Epithelial cell of esophagus (primary cell): ENCODE results near the gene LETM1.

Experiments used
- DNase-seq: peaks from one replicate; pipeline ENCODE4 v3.0.0; 2010; ENCODE audit warnings: low read depth
- H3K4me3 ChIP-seq: 2 replicates; pipeline ENCODE4 v1.5.1; 2011; ENCODE audit warnings: mild to moderate bottlenecking, low read length, control low read depth
- TF ChIP-seq, protein P1 (sequence below): IDR thresholded peaks from 2 replicates; pipeline ENCODE4 v1.5.1; 2011; ENCODE audit warnings: low read depth, mild to moderate bottlenecking, low read length, control low read depth, inconsistent platforms; ENCODE audit not compliant: insufficient read depth; ENCODE audit errors: missing control alignments

LETM1 gene

DNA sequence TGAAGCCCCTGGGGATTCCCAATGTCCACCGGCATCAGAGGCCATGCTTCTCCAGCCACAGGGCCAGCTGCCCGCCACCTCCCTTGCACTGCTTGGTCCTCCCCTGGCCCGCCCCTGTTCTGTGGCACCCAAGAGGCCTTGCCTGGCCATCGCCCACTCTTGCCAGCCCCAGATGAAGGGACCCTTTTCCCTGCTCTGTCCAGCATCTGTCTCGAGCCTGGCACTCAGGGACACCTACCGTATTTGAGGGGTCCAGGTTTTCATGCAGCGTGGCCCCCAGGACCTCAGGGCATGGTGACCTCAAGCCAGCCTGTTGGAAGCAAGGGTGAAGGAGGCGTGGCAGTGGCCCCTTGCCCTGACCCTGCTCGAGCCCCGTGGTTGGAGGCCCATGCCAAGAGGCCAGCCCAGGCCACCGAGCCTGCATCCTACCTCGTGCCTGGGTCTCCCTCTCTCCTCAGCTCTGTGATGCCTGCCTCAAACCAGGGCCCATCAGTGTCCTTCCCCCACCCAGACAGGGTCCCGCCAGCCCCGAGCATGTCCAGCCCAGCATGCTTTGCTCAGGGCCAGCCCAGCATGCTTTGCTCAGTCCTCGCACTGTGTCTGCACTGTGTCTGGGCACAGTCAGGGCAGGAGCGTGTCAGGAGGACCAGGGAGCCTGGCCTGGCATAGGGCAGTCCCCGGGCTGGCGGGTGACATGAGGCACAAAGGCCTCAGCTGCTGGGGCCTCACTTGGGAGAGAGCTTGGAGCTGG, 77.1 kb downstream of the LETM1 start:
- no peak overlapping the region for H3K4me3 ChIP-seq
- DNase-seq, result no peak
- TF ChIP-seq, protein P1, sequence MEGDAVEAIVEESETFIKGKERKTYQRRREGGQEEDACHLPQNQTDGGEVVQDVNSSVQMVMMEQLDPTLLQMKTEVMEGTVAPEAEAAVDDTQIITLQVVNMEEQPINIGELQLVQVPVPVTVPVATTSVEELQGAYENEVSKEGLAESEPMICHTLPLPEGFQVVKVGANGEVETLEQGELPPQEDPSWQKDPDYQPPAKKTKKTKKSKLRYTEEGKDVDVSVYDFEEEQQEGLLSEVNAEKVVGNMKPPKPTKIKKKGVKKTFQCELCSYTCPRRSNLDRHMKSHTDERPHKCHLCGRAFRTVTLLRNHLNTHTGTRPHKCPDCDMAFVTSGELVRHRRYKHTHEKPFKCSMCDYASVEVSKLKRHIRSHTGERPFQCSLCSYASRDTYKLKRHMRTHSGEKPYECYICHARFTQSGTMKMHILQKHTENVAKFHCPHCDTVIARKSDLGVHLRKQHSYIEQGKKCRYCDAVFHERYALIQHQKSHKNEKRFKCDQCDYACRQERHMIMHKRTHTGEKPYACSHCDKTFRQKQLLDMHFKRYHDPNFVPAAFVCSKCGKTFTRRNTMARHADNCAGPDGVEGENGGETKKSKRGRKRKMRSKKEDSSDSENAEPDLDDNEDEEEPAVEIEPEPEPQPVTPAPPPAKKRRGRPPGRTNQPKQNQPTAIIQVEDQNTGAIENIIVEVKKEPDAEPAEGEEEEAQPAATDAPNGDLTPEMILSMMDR, result no peak

DNA sequence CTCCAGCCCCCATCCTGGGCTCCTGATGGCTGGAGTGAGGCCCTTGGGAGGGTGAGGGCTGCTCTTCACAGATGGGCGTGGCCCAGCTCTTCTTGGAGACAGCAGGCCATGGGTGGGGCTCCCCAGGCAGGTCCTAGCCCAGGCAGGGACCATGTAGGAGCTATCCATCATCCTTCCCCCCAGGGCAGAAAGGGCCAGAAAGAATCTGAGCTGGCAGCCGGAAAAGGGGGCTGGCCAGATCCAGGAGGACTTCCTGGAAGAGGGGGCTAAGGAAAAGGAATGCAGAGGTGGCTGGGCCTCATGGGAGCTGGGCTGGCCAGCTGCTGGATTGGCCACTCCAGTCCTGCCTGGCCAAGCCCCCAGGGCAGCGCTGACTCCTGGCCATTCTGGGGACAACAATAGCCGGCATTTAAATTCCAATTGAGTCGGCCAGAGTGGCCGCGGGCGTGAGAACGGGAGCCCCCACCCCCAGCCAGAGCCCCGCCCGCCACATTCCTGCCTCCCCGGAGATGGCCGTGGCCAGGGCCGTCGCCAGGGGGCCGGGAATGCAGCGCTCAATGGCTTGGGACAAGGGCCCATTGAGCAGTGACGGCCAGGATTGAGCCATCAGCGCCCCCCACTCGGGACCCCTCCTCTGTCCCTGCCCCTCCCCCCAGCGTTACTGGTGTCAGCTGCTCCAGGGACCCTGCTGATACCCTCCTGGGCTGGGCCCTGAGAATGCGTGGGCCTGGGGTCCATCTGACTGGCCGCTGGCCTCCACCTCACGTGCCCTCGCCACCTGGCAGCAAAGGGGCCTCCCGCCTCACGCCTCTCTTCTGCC, 77.9 kb downstream of the LETM1 start:
- peak; percentile 82 for DNase-seq
- no peak overlapping the region for H3K4me3 ChIP-seq
- TF ChIP-seq, protein P1, result no peak

DNA sequence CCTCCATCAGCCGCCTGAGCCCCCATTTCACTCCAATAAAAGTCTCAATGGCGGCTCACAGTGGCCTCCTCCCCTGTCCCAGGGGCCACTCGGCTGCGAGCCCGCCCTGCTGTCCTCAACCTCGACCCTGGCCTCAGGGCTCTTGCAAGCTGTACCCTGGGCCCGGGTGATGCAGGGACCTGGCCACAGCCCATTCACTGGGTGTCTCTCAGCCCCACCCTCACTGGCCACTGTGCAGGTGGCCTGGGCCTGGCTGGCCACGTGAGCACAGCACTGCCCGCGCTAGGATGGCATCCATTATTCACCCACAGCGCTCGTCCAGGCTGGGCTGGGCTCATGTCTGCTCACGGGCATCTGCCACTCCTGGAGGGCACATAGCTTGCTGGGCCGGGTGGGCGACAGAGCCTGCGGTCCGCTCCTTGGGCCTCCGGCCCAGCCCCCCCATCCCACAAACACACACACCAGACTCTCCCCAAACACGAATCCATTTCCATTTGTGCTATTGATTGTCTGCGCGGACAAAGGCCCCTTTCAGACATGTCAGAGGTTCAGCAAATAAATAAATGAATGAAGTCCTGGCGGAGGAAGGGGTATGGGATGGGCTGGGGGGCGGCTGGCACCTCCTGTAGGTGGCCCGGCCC, 79.3 kb downstream of the LETM1 start:
- no peak for DNase-seq
- H3K4me3 ChIP-seq, result no peak overlapping the region
- TF ChIP-seq, protein P1, result no peak

DNA sequence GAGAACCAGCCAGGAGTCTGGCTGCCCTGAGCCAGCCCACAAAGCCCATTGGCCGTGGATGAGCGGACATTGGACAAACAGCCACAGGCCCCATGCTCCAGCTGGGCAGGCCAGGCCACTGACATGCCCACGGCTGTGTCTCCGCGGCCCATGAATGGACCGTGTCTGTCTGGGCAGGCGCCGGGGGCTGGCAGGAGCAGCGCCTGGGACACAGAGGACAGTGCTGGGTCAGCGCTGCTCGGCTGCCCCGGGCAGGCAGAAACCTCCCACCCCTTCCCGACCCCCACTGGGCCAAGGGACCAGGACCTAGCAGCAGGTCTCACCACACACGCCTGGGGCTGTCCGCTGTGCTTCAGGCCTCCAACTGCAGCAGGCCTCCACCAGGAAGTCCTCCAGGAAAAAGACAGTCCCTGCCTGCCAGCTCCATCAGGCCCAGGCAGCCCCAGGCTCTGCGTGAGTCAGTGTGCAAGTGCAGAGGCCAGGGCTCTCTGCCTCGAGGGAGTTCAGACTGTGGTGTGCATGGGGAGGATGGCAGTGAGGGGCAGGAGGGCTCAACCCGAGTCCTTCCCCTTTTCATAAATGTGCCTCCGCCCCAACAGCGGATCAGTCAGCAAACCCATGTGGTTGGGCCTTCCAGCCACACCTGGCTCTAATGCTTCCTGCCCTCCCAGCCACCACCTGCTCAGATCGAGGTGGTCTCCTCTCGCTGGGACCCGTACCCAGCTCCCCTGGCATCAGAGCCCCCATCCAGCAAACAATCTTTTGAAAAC, 80.0 kb downstream of the LETM1 start:
- TF ChIP-seq, protein P1, result no peak
- DNase-seq, result peak; percentile 80
- no peak overlapping the region for H3K4me3 ChIP-seq

DNA sequence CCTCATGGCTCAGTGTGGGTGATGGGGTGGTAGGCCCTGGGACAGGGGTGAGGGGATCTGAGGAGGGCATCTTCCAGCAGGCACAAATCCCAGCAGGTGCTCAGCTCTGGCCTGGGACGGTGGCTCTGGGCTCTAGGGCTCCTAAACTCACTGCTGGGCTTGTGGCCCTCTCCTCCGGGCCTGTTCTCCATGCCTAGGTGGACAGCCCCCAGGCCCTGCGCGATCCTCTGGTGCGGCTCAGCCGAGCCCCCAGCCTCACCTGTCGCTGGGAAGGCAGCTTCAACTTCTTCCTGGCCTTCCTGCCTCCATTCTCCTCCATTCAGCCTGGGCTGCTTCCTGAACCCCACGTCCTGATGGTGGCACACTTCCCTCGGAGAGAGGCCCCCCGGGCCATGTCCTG, 82.2 kb downstream of the LETM1 start:
- TF ChIP-seq, protein P1, result no peak

DNA sequence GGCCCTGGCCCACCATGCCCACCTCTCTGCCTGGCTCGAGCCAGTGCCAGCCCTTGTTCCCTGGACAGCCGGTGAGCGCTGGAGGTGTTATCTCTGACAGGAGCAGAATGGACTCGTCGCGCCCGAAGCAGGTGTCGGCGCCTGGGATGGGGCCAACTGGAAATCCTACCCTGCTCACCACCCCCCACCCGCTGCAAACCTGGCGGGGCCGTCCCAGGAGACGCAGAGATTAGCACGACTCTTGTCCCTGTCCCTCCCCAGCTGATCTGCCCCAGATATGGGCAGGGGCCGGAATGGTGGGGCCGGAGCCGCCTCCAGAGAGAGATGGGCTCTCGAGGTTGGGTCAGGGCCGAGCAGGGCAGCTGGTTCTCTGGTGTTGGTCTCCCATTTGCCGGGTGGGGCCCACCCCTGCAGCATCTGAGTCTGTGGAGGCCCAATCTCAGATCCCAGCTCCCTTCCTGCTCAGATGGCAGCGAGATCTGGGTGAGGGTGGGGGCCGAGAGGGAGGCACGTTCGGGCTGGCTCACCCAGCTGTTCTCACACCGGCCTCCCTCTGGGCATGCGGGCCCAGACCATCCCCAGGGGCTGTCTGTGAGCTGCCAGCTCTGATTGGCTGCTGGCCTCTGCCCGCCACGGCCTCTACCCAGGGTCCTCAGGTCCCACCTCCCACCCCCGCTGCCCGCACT, 83.0 kb downstream of the LETM1 start:
- H3K4me3 ChIP-seq, result peak overlapping the region; percentile 27
- TF ChIP-seq, protein P1, result no peak
- peak; percentile 37 for DNase-seq

More for the DNA sequence above, 82.2 kb downstream of the LETM1 start:
- no peak for DNase-seq
- H3K4me3 ChIP-seq, result no peak overlapping the region
